Omental fat pad (tissue), 4 donors: Measurements from ENCODE around the gene PRRC2A. TPM values are rescaled to one million over a fixed set of nuclear protein-coding genes. Genes with fewer than 3 reads are reported as not detected.

Source experiments
- ATAC-seq: fragments of 150-250 bp; one replicate; pipeline ENCODE4 v1.9.1; 2016; ENCODE audit warnings: mild to moderate bottlenecking, moderate library complexity; ENCODE audit not compliant: low FRiP score
- DNase-seq: peaks from one replicate; pipeline ENCODE4 v3.0.0-alpha.2; 2019; ENCODE audit warnings: low spot score
- total RNA-seq, 4 donors: library from RNA; depleted of rRNA; stranded (reverse); fragments of >200 nt; gene quantifications; one replicate each; pipeline ENCODE4 v1.1.0, GENCODE V29; 2016
- TF ChIP-seq, protein P1 (sequence below), 3 donors: fragments of 450-650 bp; IDR thresholded peaks; one replicate each; pipeline ENCODE4 v1.5.1; 2016 to 2017; ENCODE audit warnings: antibody characterized with exemption in 3 of 3, mild to moderate bottlenecking in 3 of 3, moderate library complexity in 2 of 3

The PRRC2A gene
- total RNA-seq, 4 donors from 2014 or later = 44.8 to 111 (median 65.4) TPM

- DNase-seq (no peak), ATAC-seq (no peak)
- TF ChIP-seq, protein P1, sequence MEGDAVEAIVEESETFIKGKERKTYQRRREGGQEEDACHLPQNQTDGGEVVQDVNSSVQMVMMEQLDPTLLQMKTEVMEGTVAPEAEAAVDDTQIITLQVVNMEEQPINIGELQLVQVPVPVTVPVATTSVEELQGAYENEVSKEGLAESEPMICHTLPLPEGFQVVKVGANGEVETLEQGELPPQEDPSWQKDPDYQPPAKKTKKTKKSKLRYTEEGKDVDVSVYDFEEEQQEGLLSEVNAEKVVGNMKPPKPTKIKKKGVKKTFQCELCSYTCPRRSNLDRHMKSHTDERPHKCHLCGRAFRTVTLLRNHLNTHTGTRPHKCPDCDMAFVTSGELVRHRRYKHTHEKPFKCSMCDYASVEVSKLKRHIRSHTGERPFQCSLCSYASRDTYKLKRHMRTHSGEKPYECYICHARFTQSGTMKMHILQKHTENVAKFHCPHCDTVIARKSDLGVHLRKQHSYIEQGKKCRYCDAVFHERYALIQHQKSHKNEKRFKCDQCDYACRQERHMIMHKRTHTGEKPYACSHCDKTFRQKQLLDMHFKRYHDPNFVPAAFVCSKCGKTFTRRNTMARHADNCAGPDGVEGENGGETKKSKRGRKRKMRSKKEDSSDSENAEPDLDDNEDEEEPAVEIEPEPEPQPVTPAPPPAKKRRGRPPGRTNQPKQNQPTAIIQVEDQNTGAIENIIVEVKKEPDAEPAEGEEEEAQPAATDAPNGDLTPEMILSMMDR (IDR thresholded peaks at IDR 0.05) = no peak
Measured at GRCh38 chr6:31580438-31580740, 40.1 kb upstream of the PRRC2A start.

DNA sequence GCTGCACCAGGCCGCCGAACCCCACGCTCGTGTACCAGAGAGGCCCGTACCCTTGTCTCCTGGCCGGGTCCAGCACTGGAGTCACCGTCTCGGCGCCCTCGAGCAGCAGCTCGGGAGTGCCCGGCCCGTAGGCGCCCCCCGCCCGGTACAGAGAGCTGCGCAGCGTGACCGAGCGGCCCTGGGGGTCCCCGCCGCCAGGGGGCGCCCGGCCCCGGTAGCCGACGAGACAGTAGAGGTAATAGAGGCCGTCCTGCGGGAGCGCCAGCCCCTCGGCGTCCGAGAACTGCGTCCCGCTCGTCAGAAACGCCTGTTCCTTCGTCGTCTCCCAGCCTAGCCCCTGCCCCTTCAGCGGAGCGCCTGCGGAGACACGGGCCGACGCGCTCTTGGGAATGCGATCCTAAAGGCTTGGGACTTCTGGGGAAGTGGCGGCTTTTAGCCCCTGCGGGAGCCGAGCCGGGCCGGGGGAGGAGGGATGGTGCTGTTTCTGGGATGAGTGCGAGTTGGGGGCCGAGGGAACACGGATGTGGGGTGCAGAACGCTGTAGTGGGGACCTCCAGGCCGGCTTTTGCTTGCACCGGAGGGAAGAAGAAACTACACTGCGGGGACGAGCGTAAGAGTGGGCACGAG lies 39.6 kb upstream of the PRRC2A start:
- TF ChIP-seq, protein P1 (IDR thresholded peaks at IDR 0.05) = peak in 2 of 3 donors; percentile 74 to 78
- ATAC-seq = peak; percentile 97
- peak; percentile 75 for DNase-seq

- TF ChIP-seq, protein P1 (IDR thresholded peaks at IDR 0.05) = no peak
- ATAC-seq (no peak), DNase-seq (no peak)
Measured at GRCh38 chr6:31581434-31582229, 38.9 kb upstream of the PRRC2A start.

- no peak for DNase-seq
- ATAC-seq = no peak
- TF ChIP-seq, protein P1 (IDR thresholded peaks at IDR 0.05) = no peak
Measured at GRCh38 chr6:31582230-31582643, 38.3 kb upstream of the PRRC2A start, which contains the start of gene LTB. TSS of gene LTB (minus strand) at chr6:31582424. CDS start at chr6:31582417, 7 bp downstream.

DNA sequence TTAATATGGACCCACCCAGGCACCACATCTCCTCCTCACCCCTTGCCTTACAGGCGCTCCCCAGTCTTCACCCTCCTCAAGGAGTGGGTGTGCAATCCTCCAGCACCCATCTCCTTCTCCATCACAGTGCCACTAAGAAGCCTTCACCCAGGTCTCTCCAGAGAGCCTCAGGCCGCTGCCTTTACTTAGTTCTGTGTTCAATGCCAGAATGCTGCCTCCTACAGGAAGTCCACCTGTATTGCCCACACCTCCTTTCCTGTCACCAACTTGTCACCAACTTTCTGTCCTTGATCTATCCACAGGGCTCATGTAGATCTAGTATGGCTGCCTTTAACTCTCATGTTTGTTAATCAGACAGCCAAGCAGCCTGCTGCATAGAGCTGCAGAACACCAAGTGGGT lies 35.0 kb upstream of the PRRC2A start:
- TF ChIP-seq, protein P1 (IDR thresholded peaks at IDR 0.05) = no peak
- DNase-seq (no peak), ATAC-seq (no peak)

DNA sequence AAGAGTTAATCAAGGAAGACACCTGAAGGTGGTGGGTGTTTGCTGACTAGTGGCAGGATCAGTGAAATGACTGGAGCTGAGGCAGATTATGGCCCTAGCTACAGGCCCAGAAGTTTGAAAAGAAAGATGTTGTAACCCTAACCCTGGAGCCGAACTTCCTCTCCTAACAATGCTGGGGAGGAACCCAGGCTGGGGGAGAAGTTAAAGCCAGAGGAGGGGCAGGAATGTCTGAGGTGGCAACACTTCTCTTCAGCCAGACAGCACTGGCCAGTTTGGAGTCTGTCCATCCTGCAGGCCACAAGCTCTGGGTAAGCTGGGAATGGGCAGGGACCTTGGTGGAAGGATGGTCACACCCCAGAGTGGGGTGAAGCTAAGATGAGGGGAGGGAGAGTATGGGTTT lies 34.5 kb upstream of the PRRC2A start, which contains the start of gene LST1:
Gene LST1 (plus strand): TSS at position 270 of the 400 bp plus-strand sequence. CDS start 1,023 bp downstream, outside the sequence.
- DNase-seq (no peak), ATAC-seq (no peak)
- TF ChIP-seq, protein P1 (IDR thresholded peaks at IDR 0.05) = no peak
